Gastrocnemius medialis (tissue), 4 donors: Measurements from ENCODE around the gene LARP4B.

Experiments used
- POLR2A ChIP-seq, 2 donors: fragments of 450-650 bp; IDR thresholded peaks; one replicate each; pipeline ENCODE4 v1.6.1; 2017; ENCODE audit warnings: antibody characterized with exemption in 2 of 2, mild to moderate bottlenecking in 2 of 2, moderate library complexity in 2 of 2
- TF ChIP-seq, protein P1 (sequence below), 5 experiments: fragments of 450-650 bp in 3 of 5; fragments of 200-600 bp in 2 of 5; sonication (generic) in 2 of 5; IDR thresholded peaks in 4 of 5; conservative IDR thresholded peaks in 1 of 5; 1 replicate in 4 of 5; 2 replicates in 1 of 5; pipeline ENCODE4 v1.5.1; 2016 to 2019; ENCODE audit warnings: antibody characterized with exemption in 5 of 5, mild to moderate bottlenecking in 3 of 5, moderate library complexity in 3 of 5

DNA sequence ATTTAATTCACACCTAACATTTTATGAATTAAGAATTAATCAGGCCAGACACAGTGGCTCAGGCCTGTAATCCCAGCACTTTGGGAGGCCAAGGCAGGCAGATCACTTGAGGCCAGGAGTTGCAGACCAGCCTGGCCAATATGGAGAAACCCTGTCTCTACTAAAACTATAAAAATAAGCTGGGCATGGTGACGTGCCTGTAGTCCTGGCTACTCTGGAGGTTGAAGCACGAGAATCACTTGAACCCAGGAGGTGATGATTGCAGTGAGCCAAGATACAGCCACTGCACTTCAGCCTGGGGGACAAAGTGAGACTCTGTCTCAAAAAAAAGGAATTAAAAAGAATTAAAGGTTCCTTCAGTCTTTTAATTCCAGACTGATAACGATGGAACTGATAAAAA, 11.1 kb downstream of the LARP4B start:
- TF ChIP-seq POLR2A (IDR thresholded peaks at IDR 0.05), result no peak
- TF ChIP-seq, protein P1, sequence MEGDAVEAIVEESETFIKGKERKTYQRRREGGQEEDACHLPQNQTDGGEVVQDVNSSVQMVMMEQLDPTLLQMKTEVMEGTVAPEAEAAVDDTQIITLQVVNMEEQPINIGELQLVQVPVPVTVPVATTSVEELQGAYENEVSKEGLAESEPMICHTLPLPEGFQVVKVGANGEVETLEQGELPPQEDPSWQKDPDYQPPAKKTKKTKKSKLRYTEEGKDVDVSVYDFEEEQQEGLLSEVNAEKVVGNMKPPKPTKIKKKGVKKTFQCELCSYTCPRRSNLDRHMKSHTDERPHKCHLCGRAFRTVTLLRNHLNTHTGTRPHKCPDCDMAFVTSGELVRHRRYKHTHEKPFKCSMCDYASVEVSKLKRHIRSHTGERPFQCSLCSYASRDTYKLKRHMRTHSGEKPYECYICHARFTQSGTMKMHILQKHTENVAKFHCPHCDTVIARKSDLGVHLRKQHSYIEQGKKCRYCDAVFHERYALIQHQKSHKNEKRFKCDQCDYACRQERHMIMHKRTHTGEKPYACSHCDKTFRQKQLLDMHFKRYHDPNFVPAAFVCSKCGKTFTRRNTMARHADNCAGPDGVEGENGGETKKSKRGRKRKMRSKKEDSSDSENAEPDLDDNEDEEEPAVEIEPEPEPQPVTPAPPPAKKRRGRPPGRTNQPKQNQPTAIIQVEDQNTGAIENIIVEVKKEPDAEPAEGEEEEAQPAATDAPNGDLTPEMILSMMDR (IDR thresholded peaks at IDR 0.05 in 4 of 5, conservative IDR thresholded peaks at IDR 0.05 in 1 of 5), result no peak
